Right atrium auricular region (tissue), 2 donors: ENCODE measurements around the gene ZC3HAV1L. TPM values are rescaled to one million over a fixed set of nuclear protein-coding genes. Genes with fewer than 3 reads are reported as not detected.
A peak's percentile ranks its signal among the peaks of the same experiment; 100 is the strongest.
"Not testable (repeated sequence)": the region's sequence is repeated elsewhere in the genome, so short reads cannot be mapped to it uniquely, and the experiment has no call there.

ENCODE experiments used
- DNase-seq: peaks from one replicate; pipeline ENCODE4 v3.0.0-alpha.2; 2019; ENCODE audit warnings: low spot score
- H3K27ac ChIP-seq, 2 donors: fragments of 200-600 bp; sonication (generic); 1 replicate in 1 of 2; 2 replicates in 1 of 2; pipeline ENCODE4 v1.5.1; 2016 to 2019
- H3K27me3 ChIP-seq, 2 donors: fragments of 200-600 bp; sonication (generic); one replicate each; pipeline versions ENCODE4 v1.5.1 to v1.6.0; 2017 to 2019
- H3K36me3 ChIP-seq: fragments of 200-600 bp; sonication (generic); one replicate; pipeline ENCODE4 v1.5.1; 2016
- H3K4me1 ChIP-seq, 2 donors: fragments of 200-600 bp; sonication (generic); one replicate each; pipeline versions ENCODE4 v1.5.1 to v1.6.0; 2017 to 2019
- H3K4me3 ChIP-seq, 2 donors: fragments of 200-600 bp; sonication (generic); 1 replicate in 1 of 2; 2 replicates in 1 of 2; pipeline ENCODE4 v1.5.1; 2017 to 2019; ENCODE audit warnings: mild to moderate bottlenecking in 1 of 2, moderate library complexity in 1 of 2
- H3K9me3 ChIP-seq, 2 donors: fragments of 200-600 bp; sonication (generic); one replicate each; pipeline ENCODE4 v1.5.1; 2019
- CTCF ChIP-seq, 2 donors: fragments of 200-600 bp; sonication (generic); IDR thresholded peaks; one replicate each; pipeline ENCODE4 v1.5.1; 2019; ENCODE audit warnings: antibody characterized with exemption in 2 of 2
- total RNA-seq, 2 donors: library from RNA; depleted of rRNA; stranded (reverse); fragments of >200 nt; gene quantifications; one replicate each; pipeline ENCODE4 v1.1.0, GENCODE V29; 2016

Gene ZC3HAV1L
- total RNA-seq, 2 donors from 2014 or later: 7.3 to 9.4 TPM

DNA sequence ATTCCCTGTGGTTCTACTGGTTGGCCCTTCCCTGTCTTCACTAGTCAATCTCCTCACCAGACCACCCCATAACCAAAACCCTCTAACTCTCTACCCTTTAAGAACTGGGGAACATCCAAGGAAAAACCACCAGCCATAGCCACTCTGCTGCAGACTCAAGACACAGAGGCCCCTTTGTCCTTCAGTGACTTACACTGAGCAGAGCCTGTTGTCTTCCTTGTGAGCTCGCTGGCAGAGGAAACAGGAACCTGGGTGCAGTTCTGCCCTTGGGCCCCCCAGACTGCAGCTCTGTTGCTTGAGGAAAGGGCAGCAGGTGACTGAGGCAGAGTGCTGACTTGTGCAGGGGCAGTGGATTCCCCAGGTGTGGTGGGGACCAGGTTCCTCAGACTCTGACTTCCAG, 43.1 kb upstream of the ZC3HAV1L start:
- no peak for TF ChIP-seq CTCF (IDR thresholded peaks at IDR 0.05)
- no peaks in the 10 kb centered on the region for H3K27me3 ChIP-seq
- DNase-seq: no peak
- H3K4me1 ChIP-seq: no peaks in the 10 kb centered on the region
- H3K36me3 ChIP-seq: peaks cover 52% of the 10 kb centered on the region
- H3K9me3 ChIP-seq: no peaks in the 10 kb centered on the region
- no peak overlapping the region for H3K4me3 ChIP-seq
- no peak overlapping the region for H3K27ac ChIP-seq

GRCh38 chr7:139078399-139078798, 42.6 kb upstream of the ZC3HAV1L start:
- peaks cover 53% of the 10 kb centered on the region for H3K36me3 ChIP-seq
- H3K9me3 ChIP-seq: no peaks in the 10 kb centered on the region
- no peak overlapping the region for H3K4me3 ChIP-seq
- TF ChIP-seq CTCF (IDR thresholded peaks at IDR 0.05): no peak
- no peaks in the 10 kb centered on the region for H3K4me1 ChIP-seq
- no peaks in the 10 kb centered on the region for H3K27me3 ChIP-seq
- DNase-seq: no peak
- no peak overlapping the region for H3K27ac ChIP-seq

- H3K9me3 ChIP-seq, H3K4me1 ChIP-seq, DNase-seq, H3K27me3 ChIP-seq, H3K27ac ChIP-seq, H3K4me3 ChIP-seq: not testable (repeated sequence)
- peaks cover 58% of the 10 kb centered on the region for H3K36me3 ChIP-seq
These were observed 41.9 kb upstream of the ZC3HAV1L start for GRCh38 chr7:139077706-139078105.

DNA sequence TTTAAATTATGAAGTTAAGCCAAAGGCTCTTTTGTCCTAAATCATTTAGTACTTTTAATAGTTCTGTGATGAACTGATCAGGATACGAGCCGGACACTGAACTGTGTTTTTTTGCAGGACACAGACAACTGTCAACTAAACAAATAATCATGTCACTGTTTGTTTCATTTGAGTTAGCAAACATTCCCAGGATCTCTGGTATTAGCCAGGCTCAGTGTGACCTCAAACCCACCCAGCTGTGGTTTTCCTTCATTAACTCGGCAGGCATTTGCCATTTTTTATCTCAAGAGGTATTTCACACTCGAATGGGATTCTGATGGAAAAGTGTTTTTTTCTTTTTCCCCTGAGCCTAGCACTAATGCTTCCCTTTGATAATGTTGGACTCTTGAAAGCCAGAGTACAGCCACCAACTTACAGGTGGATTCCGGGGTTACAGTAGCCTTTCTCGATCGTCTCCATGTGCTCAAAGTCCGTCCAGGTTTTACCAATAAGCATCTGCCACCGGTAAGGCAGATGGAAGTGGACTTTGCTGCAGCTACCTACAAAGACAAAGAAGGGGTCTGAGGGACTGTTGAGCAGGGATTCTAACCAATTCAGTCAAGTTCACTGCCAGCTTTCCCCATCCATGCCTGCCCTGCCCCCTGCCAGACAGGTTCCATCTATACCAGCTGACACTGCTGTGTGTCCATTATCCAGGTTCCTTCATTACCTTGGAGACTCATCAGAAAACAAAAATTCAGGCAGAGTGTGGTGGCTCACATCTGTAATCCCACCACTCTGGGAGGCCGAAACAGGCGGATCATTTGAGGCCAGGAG, 40.2 kb upstream of the ZC3HAV1L start:
- Histone ChIP-seq H3K9me3 (no peaks in the 10 kb centered on the region), H3K27ac (no peak overlapping the region), H3K4me3 (no peak overlapping the region), H3K4me1 (no peaks in the 10 kb centered on the region), H3K36me3 (peaks cover 69% of the 10 kb centered on the region), H3K27me3 (no peaks in the 10 kb centered on the region)
- no peak for TF ChIP-seq CTCF (IDR thresholded peaks at IDR 0.05)
- no peak for DNase-seq

DNA sequence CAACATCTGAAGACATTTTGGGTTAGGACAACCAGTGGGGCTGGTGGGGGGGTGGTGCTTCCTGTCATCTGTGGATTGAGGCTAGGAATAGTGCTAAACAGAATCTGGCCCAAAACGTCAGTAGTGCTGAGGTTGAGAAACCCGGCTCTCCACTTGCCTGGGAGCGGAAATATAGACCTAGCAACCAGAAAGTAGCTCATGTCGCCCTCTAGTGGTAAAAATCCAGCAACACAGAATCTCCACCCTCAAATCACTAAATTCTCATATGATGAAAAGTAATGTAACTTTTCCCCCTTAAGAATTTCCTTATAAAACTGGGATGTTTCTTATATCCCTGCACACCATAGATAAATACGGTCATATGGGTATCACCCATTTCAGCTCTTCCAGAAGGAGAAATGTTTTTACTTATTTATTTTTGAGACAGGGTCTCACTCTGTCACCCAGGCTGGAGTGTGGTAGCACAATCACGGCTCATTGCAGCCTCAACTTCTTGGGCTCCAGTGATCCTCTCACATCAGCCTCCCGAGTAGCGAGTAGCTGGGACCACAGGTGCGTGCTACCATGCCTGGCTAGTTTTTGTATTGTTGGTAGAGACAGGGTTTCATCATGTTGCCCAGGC, 39.3 kb upstream of the ZC3HAV1L start:
- H3K9me3 ChIP-seq: no peaks in the 10 kb centered on the region
- no peaks in the 10 kb centered on the region for H3K4me1 ChIP-seq
- H3K4me3 ChIP-seq: no peak overlapping the region
- peaks cover 60% of the 10 kb centered on the region for H3K36me3 ChIP-seq
- DNase-seq: peak; percentile 81
- H3K27me3 ChIP-seq: no peaks in the 10 kb centered on the region
- TF ChIP-seq CTCF (IDR thresholded peaks at IDR 0.05): peak; percentile 79 to 90
- peak overlapping the region in 1 of 2 donors; percentile 23 for H3K27ac ChIP-seq

DNA sequence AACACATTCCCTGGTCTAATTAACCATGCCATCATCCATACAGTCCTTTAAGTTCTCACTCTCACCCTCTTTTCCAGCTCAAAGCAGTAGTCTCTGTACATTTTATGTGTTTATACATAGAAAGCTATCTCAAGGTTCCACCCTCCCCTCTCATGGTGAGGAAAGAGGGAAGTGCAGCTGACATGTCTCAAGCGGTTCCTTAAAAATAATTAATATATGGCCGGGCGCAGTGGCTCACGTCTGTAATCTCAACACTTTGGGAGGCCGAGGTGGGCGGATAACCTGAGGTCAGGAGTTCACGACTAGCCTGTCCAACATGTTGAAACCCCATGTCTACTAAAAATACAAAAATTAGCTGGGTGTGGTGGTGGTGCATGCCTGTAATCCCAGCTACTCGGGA, 37.0 kb upstream of the ZC3HAV1L start:
- Histone ChIP-seq H3K4me1 (no peaks in the 10 kb centered on the region), H3K27ac (no peak overlapping the region), H3K36me3 (peaks cover 58% of the 10 kb centered on the region), H3K9me3 (no peaks in the 10 kb centered on the region), H3K27me3 (no peaks in the 10 kb centered on the region), H3K4me3 (no peak overlapping the region)
- no peak for DNase-seq
- TF ChIP-seq CTCF (IDR thresholded peaks at IDR 0.05): no peak
